HG02588 (cell line): ENCODE measurements around the gene HOXA5.

ENCODE experiments used
- ATAC-seq: cut with Tn5 transposase; IDR thresholded peaks from one replicate; pipeline ENCODE4 v1.9.1; 2021; ENCODE audit warnings: mild to moderate bottlenecking, moderate library complexity; ENCODE audit not compliant: unreplicated experiment

HOXA5 gene

GRCh38 chr7:27109466-27110185, 33.9 kb downstream of the HOXA5 start:
- ATAC-seq, result no peak

GRCh38 chr7:27108390-27109127, 34.9 kb downstream of the HOXA5 start:
- no peak for ATAC-seq

GRCh38 chr7:27107391-27108381, 35.8 kb downstream of the HOXA5 start:
- ATAC-seq, result no peak

GRCh38 chr7:27106901-27107240, 36.6 kb downstream of the HOXA5 start:
- ATAC-seq, result no peak

- ATAC-seq, result no peak
Observed at GRCh38 chr7:27106181-27106900, 37.1 kb downstream of the HOXA5 start.

- ATAC-seq, result no peak
Observed at GRCh38 chr7:27105301-27106031, 38.0 kb downstream of the HOXA5 start.

GRCh38 chr7:27104341-27105058, 39.0 kb downstream of the HOXA5 start:
- no peak for ATAC-seq

GRCh38 chr7:27103489-27104226, 39.8 kb downstream of the HOXA5 start:
- ATAC-seq, result no peak

- no peak for ATAC-seq
Observed at GRCh38 chr7:27102581-27103442, 40.7 kb downstream of the HOXA5 start, which contains the start of gene HOXA2. HOXA2 (minus strand) TSS chr7:27102683; CDS start chr7:27102500, 183 bp downstream.

GRCh38 chr7:27101957-27102580, 41.4 kb downstream of the HOXA5 start:
- no peak for ATAC-seq

GRCh38 chr7:27101171-27101956, 42.1 kb downstream of the HOXA5 start:
- ATAC-seq, result no peak

GRCh38 chr7:27100694-27101170, 42.7 kb downstream of the HOXA5 start:
- no peak for ATAC-seq

GRCh38 chr7:27099453-27100370, 43.8 kb downstream of the HOXA5 start:
- no peak for ATAC-seq

GRCh38 chr7:27098578-27099451, 44.7 kb downstream of the HOXA5 start:
- no peak for ATAC-seq
